ENCODE measurements around the gene KIF25.
A peak's percentile ranks its signal among the peaks of the same experiment; 100 is the strongest.

Gene KIF25

GRCh38 chr6:167963589-167964057 lies 33.8 kb upstream of the KIF25 start:
- no peak for TF ChIP-seq CTCF (IDR thresholded peaks at IDR 0.05; ENCODE audit: insufficient read depth, low read depth, low read length, missing control alignments)
- H3K4me3 ChIP-seq (ENCODE audit: low read length), result no peak overlapping the region
- DNase-seq (ENCODE audit: low read depth), result no peak

- no peak overlapping the region for H3K4me3 ChIP-seq (ENCODE audit: low read length)
- DNase-seq (ENCODE audit: low read depth), result no peak
- no peak for TF ChIP-seq CTCF (IDR thresholded peaks at IDR 0.05; ENCODE audit: insufficient read depth, low read depth, low read length, missing control alignments)
Measured at GRCh38 chr6:167965592-167966539, 31.6 kb upstream of the KIF25 start.

- DNase-seq (ENCODE audit: low read depth), result no peak
Measured at GRCh38 chr6:167966540-167966905, 30.9 kb upstream of the KIF25 start.

GRCh38 chr6:167968091-167968490 lies 29.4 kb upstream of the KIF25 start:
- no peak overlapping the region for H3K4me3 ChIP-seq (ENCODE audit: low read length)
- peak; percentile 54 for DNase-seq (ENCODE audit: low read depth)
- TF ChIP-seq CTCF (IDR thresholded peaks at IDR 0.05; ENCODE audit: insufficient read depth, low read depth, low read length, missing control alignments), result peak; percentile 65

More at GRCh38 chr6:167966540-167966905, 30.9 kb upstream of the KIF25 start:
- no peak overlapping the region for H3K4me3 ChIP-seq (ENCODE audit: low read length)
- no peak for TF ChIP-seq CTCF (IDR thresholded peaks at IDR 0.05; ENCODE audit: insufficient read depth, low read depth, low read length, missing control alignments)

GRCh38 chr6:167970230-167970629 lies 27.2 kb upstream of the KIF25 start:
- H3K4me3 ChIP-seq (ENCODE audit: low read length), result no peak overlapping the region
- DNase-seq (ENCODE audit: low read depth), result no peak
- no peak for TF ChIP-seq CTCF (IDR thresholded peaks at IDR 0.05; ENCODE audit: insufficient read depth, low read depth, low read length, missing control alignments)

GRCh38 chr6:167972193-167972592 lies 25.3 kb upstream of the KIF25 start:
- no peak overlapping the region for H3K4me3 ChIP-seq (ENCODE audit: low read length)
- DNase-seq (ENCODE audit: low read depth), result no peak
- no peak for TF ChIP-seq CTCF (IDR thresholded peaks at IDR 0.05; ENCODE audit: insufficient read depth, low read depth, low read length, missing control alignments)

Data from epithelial cell of esophagus (primary cell).